Smooth muscle cell of the brain vasculature (primary cell): ENCODE measurements around the gene KLHL28.

Experiments
- DNase-seq: peaks from one replicate; pipeline ENCODE4 v3.0.0-alpha.2; 2012; ENCODE audit warnings: low read depth, low spot score

The KLHL28 gene

DNA sequence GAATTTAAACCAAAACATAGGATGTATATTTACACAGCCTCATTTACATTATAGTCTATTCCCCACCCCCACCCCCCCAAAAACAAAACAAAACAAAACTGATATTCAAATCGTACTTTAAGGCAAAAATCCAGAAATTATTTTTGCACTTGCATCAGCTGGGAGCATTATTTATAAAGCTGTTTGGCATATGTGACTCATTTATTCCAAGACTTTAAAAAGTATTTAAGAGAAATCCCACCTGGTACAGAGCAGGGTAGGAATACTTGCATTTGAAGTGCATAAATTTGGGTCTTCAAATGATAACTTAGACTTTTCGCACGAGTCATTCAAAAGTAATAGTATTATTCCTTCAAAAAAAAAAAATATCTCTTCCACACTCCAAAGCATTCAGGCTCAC is 1.1 kb downstream of the KLHL28 start:
- no peak for DNase-seq

DNA sequence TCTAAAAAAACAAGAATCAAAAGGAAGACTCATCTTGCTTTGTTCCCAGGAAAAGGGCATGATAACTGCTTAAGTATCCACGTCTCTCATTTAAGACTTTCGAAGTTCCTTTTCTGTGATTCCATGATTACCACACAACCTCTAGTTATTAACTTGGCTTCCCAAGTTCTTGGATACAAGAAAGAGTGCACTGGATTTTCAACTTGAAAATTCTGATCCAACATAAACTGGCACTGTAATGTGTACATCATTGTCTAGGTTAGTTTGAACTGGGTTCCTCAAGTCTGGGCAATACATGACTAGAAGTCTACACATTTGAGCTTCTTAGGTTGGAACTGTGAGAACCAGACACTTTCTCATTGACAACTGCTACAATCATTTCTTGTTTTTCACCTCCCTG is 1.6 kb downstream of the KLHL28 start:
- no peak for DNase-seq

DNA sequence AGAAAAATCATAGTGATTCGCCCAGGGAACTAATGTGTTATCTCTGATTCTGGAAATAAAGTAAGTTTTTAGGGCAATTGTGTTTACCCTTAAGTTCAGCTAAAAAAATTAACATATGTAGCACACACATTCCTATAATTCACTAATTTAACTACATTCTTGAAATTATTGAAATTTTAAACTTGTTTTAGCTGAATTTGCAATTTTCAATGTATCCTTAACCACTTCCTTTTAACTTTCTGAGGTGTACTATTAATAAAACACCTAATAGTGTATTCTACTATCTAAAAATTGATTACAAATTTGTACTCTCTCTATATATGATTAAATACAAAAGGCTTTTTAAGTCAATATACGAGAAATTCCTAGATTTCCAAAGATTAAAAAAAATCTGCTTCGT is 2.2 kb downstream of the KLHL28 start:
- DNase-seq = no peak

DNA sequence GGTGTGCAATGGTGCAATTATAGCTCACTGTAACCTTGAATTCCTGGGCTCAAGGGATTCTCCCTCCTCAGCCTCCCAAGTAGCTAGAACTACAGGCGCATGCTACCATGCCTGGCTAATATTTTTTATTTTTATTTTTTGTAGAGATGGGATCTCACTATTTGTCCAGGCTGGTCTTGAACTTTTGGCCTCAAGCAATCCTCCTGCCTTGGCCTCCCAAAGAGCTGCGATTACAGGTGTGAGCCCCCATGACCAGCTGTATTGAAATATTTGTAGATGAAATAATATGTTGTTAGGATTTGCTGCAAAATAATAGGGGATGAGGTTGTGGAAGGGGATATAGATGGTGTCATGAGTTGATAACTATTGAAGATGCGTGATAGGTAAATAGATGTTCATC is 4.9 kb downstream of the KLHL28 start:
- DNase-seq = no peak

DNA sequence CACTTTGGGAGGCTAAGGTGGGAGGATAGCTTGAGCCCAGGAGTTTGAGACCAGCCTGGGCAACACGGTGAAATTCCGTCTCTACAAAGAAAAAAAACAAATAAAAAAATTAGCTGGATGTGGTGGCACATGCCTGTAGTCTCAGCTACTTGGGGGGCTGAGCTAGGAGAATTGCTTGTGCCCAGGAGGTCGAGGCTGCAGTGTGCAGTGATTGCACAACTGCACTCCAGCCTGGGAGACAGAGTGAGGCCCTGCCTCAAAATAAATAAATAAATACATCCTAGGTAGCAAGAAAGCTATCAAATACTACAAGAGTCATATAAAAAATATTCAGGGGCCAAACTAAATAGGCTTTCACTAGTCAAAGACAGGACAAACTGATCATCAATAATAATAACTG is 6.2 kb downstream of the KLHL28 start:
- DNase-seq = no peak

DNA sequence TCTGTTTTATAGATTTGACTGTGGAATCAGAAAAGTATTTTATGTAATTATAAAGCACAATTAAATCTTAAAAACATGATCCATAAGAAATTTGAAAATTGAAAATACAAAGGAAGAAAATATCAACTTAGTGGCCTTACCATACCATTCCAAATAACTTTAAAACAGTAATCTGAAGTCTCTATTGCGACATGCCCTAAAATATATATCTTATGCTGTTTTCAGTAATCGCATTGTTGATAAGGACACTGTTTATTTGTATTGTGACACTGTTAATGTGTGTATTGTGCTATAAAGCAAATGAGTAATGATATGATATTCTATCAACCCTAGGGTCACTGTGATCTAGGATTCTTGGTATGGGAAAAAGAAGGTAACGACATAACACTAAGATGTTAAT is 7.0 kb downstream of the KLHL28 start:
- DNase-seq = no peak

DNA sequence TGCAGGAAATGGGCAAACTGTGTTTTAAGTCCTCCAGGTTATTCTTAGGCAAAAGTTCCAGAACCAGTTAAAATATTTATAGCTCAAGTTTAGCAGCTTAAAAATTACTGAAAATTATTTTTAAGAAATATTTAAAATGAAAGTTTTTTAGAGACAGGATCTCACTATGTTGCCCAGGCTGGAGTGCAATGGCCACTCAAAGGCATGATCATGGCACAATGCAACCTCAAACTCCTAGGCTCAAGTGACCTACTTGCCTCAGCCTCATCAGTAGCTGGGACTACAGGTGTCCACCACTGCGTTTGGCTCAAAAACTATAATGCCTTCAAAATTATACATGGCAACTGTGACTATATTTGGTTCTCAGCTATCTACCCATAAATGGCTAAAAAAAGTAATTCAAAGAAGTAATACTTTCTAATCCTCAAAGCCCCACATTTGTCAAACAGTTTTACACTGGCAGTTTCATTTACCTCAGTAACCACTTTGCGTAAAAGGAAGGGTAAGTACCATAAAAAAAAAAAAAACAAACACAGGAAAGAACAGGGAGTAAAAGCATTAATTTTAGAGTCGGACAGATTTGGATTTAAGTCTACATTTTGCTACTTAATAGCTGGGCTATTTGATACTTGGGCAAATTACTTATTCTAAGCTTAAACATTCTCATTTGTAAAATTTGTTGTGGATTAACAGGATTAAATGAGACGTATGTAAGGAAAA is 9.2 kb downstream of the KLHL28 start:
- DNase-seq = no peak

DNA sequence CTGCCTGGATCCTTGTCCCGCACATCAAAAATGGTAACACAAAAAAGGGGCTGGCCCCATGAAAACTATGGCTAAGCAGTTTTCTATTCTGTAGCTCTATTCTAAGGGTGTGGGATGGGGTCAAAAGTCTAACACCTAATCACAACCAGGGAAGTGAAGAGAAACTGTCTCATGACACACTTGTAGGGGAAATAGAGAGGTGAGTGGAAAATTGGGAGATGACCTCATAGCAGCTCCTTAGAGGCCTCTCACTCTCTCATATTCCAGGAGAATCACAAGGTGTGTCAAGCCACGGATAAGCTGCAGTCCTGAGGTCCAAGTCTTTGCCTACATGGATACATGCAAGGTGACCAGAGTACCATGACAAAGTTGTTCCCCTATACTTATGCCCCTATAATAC is 10.7 kb downstream of the KLHL28 start:
- no peak for DNase-seq

DNA sequence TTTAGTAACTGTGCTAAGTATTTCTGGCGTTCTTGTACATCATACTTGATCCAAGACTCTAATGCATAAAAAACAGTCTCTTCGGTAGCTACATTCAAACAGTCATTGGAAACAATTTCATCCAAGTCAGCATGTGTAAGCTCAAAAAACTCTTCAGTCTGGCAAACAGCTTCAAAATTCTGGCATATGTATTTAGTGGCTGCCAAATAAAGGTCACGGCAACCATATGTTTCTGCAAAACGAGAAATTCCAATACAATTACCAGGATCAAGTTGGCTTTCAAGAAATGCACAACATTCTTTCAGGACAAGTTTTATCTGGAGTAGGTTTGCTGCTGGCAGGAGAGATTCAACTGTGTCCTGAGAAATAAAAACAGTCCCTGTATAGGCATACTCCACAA is 16.5 kb downstream of the KLHL28 start:
- no peak for DNase-seq

DNA sequence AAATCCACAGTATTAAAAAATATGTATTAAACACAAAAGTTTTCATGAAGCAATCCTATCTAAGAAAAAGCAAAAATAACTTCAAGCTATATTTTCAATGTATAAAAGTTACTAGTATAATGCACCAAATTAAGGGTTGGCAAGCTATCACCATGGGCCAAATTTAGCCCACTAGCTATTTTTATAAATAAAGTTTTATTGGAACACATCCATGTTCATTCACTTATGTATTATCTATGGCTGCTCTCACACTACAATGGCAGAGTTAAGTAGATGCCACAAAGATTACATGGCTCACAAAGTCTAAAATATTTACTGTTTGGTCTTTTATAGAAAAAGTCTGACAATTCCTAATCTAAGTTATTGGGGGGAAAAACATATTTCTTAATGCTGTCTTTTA is 17.6 kb downstream of the KLHL28 start:
- no peak for DNase-seq

DNA sequence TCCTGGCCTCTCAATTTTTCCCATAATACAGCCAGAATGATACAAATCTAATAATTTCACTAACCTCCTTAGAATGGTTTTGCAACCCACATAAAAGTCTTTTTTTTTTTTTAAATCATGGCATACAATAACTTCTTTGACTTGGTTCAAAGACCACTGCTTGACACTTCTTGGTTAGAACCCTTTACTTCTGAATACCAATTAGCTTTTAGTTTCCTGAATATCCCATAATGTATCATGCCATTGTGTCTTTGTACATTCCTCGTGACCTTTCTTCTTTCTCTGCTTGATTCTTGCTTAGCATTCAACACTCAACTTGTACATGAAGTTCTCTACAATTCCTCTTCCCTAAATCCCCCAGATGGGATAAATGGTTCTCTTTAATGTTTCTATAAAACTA is 19.3 kb downstream of the KLHL28 start:
- DNase-seq = no peak

DNA sequence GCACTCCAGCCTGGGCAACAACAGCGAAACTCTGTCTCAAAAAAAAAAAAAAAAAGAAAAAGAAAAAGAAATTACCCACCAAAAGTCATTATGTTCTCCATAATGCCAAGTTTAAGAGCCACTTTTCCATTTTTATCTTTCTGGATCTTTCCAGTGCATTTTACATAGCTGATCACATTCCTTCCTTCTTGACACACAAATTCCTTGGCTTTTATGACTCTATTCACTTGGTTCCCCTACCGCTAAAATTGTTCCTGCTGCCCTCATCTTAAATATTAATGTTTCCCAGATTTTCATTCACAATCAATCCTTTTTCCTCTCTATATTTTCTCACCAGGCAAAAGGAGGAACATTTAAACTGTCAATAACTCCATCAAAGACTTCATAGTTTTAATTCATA is 20.2 kb downstream of the KLHL28 start:
- no peak for DNase-seq

DNA sequence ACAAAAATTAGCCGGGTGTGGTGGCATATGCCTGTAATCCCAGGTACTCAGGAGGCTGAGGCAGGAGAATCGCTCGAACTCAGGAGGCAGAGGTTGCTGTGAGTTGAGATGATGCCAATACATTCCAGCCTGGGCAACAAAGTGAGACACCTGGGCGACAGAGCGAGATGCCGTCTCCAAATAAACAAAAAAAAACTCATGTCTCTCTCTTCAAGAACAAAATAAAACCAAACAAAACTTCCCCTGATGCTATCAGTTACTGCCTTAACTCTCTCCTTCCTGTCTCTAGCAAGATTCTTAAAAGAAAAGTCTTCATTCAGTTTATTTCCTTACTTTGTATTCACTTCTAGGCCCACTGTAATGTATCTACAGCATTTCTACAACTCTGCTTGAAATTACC is 20.8 kb downstream of the KLHL28 start:
- DNase-seq = no peak

DNA sequence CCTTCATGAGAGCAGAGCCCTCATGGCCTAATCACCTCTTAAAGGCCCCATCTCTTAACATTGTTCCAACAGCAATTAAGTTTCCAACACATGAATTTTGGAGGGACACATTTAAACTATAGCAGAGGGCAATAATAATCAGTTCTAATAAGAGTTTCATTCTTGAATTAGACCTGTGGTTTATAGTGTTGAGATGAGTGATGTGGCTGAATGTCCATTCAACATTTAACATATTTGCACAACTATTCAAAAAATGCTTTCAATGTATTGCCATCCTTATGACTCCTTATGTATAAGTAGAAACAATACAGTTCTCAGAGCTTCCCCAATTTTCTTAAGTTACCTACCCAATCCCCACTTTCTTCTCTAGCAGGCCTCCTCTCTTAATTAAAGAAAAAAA is 21.5 kb downstream of the KLHL28 start:
- no peak for DNase-seq

DNA sequence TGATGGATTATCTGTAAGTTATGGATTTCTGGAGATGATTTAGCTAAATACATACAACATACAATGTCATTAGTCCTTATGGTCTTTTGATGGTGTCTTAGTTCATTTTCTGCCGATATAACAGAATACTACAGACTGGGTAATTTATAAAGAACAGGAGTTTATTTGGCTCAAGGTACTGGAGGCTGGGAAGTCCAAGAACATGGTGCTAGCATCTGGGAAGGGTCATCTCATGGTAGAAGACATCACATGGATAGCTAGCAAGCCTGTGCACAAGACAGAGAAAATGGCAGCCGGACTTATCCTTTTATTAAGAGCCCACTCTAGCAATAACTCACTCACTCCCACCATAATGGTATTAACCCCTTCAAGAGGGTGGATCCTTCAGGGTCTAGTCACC is 24.2 kb downstream of the KLHL28 start:
- DNase-seq = no peak

DNA sequence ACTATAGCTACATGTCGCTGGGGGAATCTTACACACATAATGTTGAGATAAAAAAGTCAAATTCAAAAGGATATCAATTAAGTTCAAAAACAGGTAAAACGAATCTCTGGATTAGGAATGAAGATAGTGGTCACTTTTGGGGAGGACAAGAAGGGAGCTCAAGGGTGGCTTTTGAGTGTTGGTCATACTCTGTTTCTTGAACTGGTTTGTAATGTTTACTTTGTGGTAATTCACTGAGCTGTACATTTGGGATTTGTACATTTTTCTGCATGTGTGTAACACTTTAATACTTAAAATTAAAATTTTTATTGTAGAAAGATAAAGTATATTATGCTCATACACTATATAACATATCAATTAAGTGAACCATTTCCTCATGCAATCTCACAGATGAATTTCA is 26.6 kb downstream of the KLHL28 start:
- DNase-seq = no peak

DNA sequence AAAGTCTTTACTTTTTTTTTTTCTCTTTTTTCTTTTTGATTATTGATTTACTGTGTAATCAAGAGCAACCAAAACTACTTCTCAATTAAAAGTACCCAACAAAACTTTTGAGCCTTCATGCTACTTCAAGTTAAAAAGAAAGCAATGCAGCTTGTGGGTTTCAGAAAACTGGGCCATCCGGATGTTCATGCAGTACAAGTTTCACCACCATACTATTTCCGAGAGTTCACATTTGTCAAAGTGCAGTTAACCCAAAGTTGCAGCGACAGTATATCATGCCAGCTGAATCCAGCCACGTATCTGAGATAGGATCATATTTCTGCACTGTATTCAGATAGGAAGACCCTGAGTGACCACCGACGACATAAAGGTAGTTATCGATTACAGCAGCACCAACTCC is 33.0 kb downstream of the KLHL28 start:
- no peak for DNase-seq

DNA sequence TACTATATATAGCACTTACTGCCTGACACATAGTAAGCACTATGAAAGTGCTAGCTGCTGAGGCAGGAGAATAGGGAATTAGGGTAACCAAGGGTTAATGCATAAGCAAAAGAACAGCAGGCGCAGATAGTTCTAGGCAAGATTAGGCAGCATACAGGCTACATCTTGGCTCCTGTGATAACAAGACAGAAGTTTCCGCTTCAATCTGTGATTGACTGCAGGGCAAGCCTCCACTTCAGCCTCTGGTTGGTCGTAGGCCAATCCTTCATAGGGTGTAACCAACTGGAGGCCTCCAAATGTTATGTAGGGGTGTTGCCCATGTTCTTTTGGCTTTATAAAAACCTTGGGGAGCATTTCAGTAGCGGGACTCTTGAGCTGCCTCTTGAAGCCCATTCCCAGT is 46.9 kb downstream of the KLHL28 start:
- DNase-seq = no peak

DNA sequence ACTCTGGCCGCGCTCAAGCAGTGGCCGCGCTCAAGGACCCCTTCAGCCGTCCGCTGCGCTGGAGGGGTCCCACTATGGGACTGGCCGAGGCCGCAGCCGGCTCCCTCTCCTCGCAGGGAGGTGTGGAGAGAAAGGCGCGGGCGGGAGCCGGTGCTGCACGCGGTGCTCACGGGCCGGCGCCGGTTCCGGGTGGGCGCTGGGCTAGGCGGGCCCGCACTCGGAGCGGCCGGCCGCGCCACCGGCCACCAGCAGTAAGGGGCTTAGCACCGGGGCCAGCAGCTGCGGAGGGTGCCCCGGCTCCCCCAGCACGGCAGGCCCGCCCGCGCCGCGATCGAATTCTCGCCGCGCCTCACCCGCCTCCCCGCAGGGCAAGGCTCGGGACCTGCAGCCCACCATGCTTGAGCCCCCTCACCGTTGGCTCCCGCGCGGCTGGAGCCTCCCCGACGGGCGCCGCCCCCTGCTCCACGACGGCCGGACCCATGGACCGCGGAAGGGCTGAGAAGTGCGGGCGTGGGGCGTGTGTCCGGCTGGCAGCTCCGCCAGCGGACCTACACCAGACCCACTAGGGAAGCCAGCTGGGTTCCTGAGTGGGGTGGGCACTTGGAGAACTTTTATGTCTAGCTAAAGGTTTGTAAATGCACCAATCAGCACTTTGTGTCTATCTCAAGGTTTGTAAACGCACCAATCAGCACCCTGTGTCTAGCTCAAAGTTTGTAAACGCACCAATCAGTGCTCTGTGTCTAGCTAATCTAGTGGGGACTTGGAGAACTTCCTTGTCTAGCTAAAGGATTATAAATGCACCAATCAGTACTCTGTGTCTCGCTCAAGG is 49.5 kb downstream of the KLHL28 start:
- DNase-seq = no peak

DNA sequence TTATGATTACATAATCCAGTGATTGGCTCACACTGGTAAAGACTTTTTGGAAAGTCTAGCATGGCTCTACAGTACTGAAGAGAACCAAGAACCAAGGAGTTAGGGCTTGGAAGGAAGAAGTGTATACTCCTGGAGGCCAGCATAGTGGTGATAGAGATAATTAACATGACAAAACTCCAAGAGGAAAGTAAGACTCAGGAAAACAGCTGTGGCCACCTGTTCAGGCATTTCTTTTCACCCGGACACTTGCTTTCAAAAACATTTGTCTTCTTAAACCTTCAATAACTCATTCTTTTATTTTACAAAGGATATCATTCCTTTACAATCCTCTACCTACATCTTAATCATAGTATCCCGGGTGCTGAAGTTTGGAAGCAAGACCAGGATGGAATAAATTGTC is 50.9 kb downstream of the KLHL28 start:
- no peak for DNase-seq

DNA sequence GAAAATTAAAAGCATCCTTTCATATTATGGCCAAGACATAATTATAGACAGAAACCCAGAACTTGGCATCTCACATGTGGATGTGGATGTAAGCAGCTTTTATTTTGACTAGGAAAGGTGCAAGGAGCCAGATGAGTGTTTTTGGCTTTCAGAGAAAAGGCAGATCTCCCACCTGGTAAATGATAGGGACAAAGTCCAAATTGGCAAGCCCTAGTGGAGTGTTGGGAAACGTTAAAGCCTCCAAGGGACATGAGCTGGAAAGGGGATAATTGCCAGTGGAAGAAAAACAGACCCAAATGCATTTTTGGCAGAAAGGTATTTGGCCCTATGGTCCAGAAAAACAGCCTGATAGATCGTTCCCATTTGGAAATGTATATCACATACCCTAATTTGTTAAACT is 60.1 kb downstream of the KLHL28 start:
- no peak for DNase-seq

DNA sequence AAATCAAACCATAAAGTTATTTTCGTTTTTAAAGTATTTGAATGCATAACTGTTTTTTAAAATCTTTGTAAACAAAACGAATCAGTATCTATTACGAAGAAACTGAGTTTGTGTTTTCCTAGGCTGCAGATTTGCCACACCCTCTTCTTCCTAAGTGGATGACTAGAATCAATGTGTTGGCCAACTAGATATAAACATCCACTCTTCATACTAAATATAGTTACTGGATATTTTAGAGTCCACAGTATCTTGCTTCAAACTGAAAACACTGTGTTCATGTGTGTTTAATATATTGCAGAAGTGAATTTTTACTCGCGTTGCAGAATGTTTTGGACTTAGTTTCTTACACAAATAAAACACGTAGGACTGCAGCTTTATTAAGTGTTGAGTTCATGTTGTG is 63.2 kb downstream of the KLHL28 start:
- no peak for DNase-seq

DNA sequence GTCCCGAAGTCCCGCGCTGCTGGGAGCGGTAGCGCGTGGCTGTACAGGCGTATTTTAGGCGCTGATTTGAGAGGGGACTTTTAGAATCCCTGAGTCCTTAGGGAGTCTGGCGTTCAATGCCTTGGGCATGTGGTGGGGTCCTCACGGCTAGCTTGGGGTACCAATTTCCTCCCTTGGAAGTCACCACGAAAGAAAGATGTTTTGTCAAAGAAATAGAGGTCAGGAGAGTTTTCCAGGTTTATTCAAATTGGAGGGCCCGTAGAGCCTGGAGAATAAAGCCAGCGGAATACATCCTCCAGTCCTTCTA is 63.9 kb downstream of the KLHL28 start:
- no peak for DNase-seq
